CD14-positive monocyte (primary cell): ENCODE measurements around the gene OR13A1. TPM values are rescaled to one million over a fixed set of nuclear protein-coding genes. Genes with fewer than 3 reads are reported as not detected.
A peak's percentile ranks its signal among the peaks of the same experiment; 100 is the strongest.
"Not testable (repeated sequence)": the region's sequence is repeated elsewhere in the genome, so short reads cannot be mapped to it uniquely, and the experiment has no call there.

ENCODE experiments used
- DNase-seq, 3 donors: peaks; one replicate each; pipeline ENCODE4 v3.0.0-alpha.2; 2011 to 2022
- H2AFZ ChIP-seq: 2 replicates; pipeline ENCODE4 v1.6.0; 2012; ENCODE audit warnings: mild to moderate bottlenecking, low read depth, low read length, inconsistent platforms; ENCODE audit not compliant: insufficient read depth, poor library complexity, severe bottlenecking
- H3K27ac ChIP-seq, 2 donors: 1 replicate in 1 of 2; 2 replicates in 1 of 2; pipeline ENCODE4 v1.5.1; 2012 to 2013; ENCODE audit warnings: low read length in 2 of 2, control low read depth in 1 of 2, inconsistent platforms in 1 of 2, low read depth in 1 of 2, mild to moderate bottlenecking in 1 of 2
- H3K27me3 ChIP-seq, 2 donors: one replicate each; pipeline versions ENCODE4 v1.6.0 to v1.6.1; 2011 to 2013; ENCODE audit warnings: low read length in 2 of 2; ENCODE audit not compliant: control insufficient read depth in 2 of 2, insufficient read depth in 2 of 2
- H3K36me3 ChIP-seq, 2 donors: replicated peaks in 1 of 2; 1 replicate in 1 of 2; 2 replicates in 1 of 2; pipeline versions ENCODE4 v1.5.1 to v1.6.1; 2012 to 2013; ENCODE audit warnings: low read length in 2 of 2, control low read depth in 1 of 2, inconsistent platforms in 1 of 2, mild to moderate bottlenecking in 1 of 2; ENCODE audit not compliant: insufficient read depth in 2 of 2, control insufficient read depth in 1 of 2
- H3K4me1 ChIP-seq, 2 donors: 1 replicate in 1 of 2; 2 replicates in 1 of 2; pipeline versions ENCODE4 v1.5.1 to v1.6.1; 2012 to 2013; ENCODE audit warnings: low read length in 2 of 2, control low read depth in 1 of 2, inconsistent platforms in 1 of 2, mild to moderate bottlenecking in 1 of 2, moderate library complexity in 1 of 2; ENCODE audit not compliant: insufficient read depth in 2 of 2, control insufficient read depth in 1 of 2
- H3K4me2 ChIP-seq: replicated peaks from 2 replicates; pipeline ENCODE3; 2012; ENCODE audit warnings: low read length, moderate library complexity, mild to moderate bottlenecking; ENCODE audit not compliant: poor library complexity, severe bottlenecking; ENCODE audit errors: extremely low read depth
- H3K4me3 ChIP-seq, 3 experiments: fragments of 200-600 bp in 1 of 3; sonication (generic) in 1 of 3; replicated peaks in 1 of 3; 1 replicate in 2 of 3; 2 replicates in 1 of 3; pipeline ENCODE4 v1.5.1; 2011 to 2013; ENCODE audit warnings: low read length in 3 of 3, mild to moderate bottlenecking in 3 of 3, control low read depth in 2 of 3, low read depth in 2 of 3, inconsistent platforms in 1 of 3, moderate library complexity in 1 of 3
- H3K79me2 ChIP-seq: 2 replicates; pipeline ENCODE4 v1.6.0; 2012; ENCODE audit warnings: mild to moderate bottlenecking, control low read depth, inconsistent platforms, low read length, moderate library complexity; ENCODE audit not compliant: insufficient read depth
- H3K9ac ChIP-seq: 2 replicates; pipeline ENCODE4 v1.6.0; 2017; ENCODE audit warnings: low read length, mild to moderate bottlenecking; ENCODE audit not compliant: insufficient read depth, poor library complexity, severe bottlenecking
- H3K9me3 ChIP-seq, 2 donors: replicated peaks in 1 of 2; 1 replicate in 1 of 2; 2 replicates in 1 of 2; pipeline versions ENCODE4 v1.5.1 to v1.6.1; 2012 to 2013; ENCODE audit warnings: low read length in 2 of 2, control low read depth in 1 of 2; ENCODE audit not compliant: control insufficient read depth in 1 of 2, insufficient read depth in 1 of 2
- H4K20me1 ChIP-seq: 2 replicates; pipeline ENCODE4 v1.6.0; 2012; ENCODE audit warnings: mild to moderate bottlenecking, low read length, control low read depth, moderate library complexity; ENCODE audit not compliant: insufficient read depth
- H3K27ac Mint-ChIP-seq, 7 donors: one replicate each; pipeline ENCODE4 v1.8.0; 2020; ENCODE audit warnings: mild to moderate bottlenecking in 7 of 7, mixed read lengths in 7 of 7, moderate library complexity in 6 of 7, inconsistent platforms in 2 of 7
- H3K27me3 Mint-ChIP-seq, 3 donors: one replicate each; pipeline ENCODE4 v1.8.0; 2021 to 2022; ENCODE audit warnings: low read depth in 3 of 3, mild to moderate bottlenecking in 3 of 3, mixed read lengths in 3 of 3, moderate library complexity in 3 of 3, inconsistent platforms in 1 of 3
- H3K36me3 Mint-ChIP-seq, 2 donors: one replicate each; pipeline ENCODE4 v1.8.0; 2020; ENCODE audit warnings: mixed read lengths in 2 of 2, inconsistent platforms in 1 of 2, mild to moderate bottlenecking in 1 of 2
- H3K4me1 Mint-ChIP-seq: one replicate; pipeline ENCODE4 v1.8.0; 2020; ENCODE audit warnings: mild to moderate bottlenecking, mixed read lengths
- H3K4me3 Mint-ChIP-seq, 2 donors: one replicate each; pipeline ENCODE4 v1.8.0; 2020; ENCODE audit warnings: mild to moderate bottlenecking in 2 of 2, mixed read lengths in 2 of 2, moderate library complexity in 1 of 2
- H3K9me3 Mint-ChIP-seq, 7 donors: one replicate each; pipeline ENCODE4 v1.8.0; 2020 to 2022; ENCODE audit warnings: mixed read lengths in 7 of 7, mild to moderate bottlenecking in 6 of 7, moderate library complexity in 6 of 7, inconsistent platforms in 2 of 7
- CTCF ChIP-seq: fragments of 200-600 bp; IDR thresholded peaks from one replicate; pipeline ENCODE4 v1.8.0; 2022; ENCODE audit warnings: antibody characterized with exemption, mild to moderate bottlenecking
- WGBS: methylation state at CpG from one replicate; pipeline ENCODE4 v1.1.5; 2013; ENCODE audit warnings: missing lambda C conversion rate; ENCODE audit not compliant: insufficient coverage; 5-methylcytosine and 5-hydroxymethylcytosine counted together
- intact Hi-C, 2 donors: fragments of 100-400 bp; cut with micrococcal nuclease; formaldehyde crosslinking; loops; one replicate each; pipeline versions ENCODE4 v1.15.0 to v1.15.1; 2023
- polyA plus RNA-seq, 3 donors: library from polyadenylated mRNA; depleted of rRNA in 1 of 3; unstranded in 2 of 3; stranded (reverse) in 1 of 3; fragments of 300-500 nt in 2 of 3; fragments of >200 nt in 1 of 3; fragmentation: Illumina TruSeq in 2 of 3; gene quantifications; 1 replicate in 2 of 3; 2 replicates in 1 of 3; pipeline ENCODE4 v1.2.3, GENCODE V29; 2012 to 2021

The OR13A1 gene
- polyA plus RNA-seq, 3 donors = 0.08 to 0.14 TPM; not detected in 1

- intact Hi-C loops = no loop called here
- no peak overlapping the region for H3K27ac ChIP-seq
- no peaks in the 10 kb centered on the region for H4K20me1 ChIP-seq
- no peaks in the 10 kb centered on the region for H3K9me3 Mint-ChIP-seq
- WGBS = no CpG with 5 or more reads among the region's 3 CpGs
- no peak overlapping the region for H3K4me3 Mint-ChIP-seq
- H2AFZ ChIP-seq = no peak overlapping the region
- H3K9ac ChIP-seq = no peak overlapping the region
- no peak overlapping the region for H3K4me3 ChIP-seq
- no peaks in the 10 kb centered on the region for H3K9me3 ChIP-seq
- no peaks in the 10 kb centered on the region for H3K27me3 ChIP-seq
- H3K27me3 Mint-ChIP-seq = peaks cover 3 to 5% (median 4%) of the 10 kb centered on the region in 3 donors
- H3K4me2 ChIP-seq = no peak overlapping the region
- no peaks in the 10 kb centered on the region for H3K4me1 ChIP-seq
- H3K36me3 ChIP-seq = no peaks in the 10 kb centered on the region
- H3K79me2 ChIP-seq = no peaks in the 10 kb centered on the region
- H3K4me1 Mint-ChIP-seq = peaks cover 14% of the 10 kb centered on the region
- DNase-seq = no peak
- TF ChIP-seq CTCF = no peak
- H3K27ac Mint-ChIP-seq = no peak overlapping the region
- no peaks in the 10 kb centered on the region for H3K36me3 Mint-ChIP-seq
Measured at GRCh38 chr10:45302573-45302972, 12.8 kb downstream of the OR13A1 start.

DNA sequence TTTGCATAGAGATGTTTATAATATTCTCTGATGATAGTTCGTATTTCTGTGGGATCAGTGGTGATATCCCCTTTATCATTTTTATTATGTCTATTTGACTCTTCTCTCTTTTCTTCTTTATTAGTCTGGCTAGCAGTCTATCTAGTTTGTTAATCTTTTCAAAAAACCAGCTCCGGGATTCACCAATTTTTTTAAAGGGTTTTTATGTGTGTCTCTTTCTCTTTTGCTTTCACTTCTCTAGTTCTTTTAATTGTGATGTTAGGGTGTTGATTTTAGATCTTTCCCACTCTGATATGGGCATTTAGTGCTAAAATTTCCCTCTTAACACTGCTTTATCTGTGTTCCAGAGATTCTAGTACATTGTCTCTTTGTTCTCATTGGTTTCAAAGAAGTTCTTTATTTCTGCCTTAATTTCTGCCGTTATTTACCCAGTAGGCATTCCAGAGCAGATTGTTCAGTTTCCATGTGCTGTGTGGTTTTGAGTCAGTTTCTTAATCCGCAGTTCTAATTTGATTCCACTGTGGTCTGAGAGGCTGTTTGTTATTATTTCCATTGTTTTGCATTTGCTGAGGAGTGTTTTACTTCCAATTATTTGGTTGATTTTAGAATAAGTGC is 17.0 kb downstream of the OR13A1 start:
- WGBS = 17% methylated on average over 1 of the region's 4 CpGs
- H3K9me3 ChIP-seq, H3K9me3 Mint-ChIP-seq, H4K20me1 ChIP-seq, H3K4me1 ChIP-seq, H3K9ac ChIP-seq, H3K27me3 Mint-ChIP-seq, H3K36me3 Mint-ChIP-seq, intact Hi-C loops, H3K36me3 ChIP-seq, H3K4me2 ChIP-seq, DNase-seq, H3K27me3 ChIP-seq, H3K79me2 ChIP-seq: not testable (repeated sequence)
- Mint-ChIP-seq H3K4me1 (peaks cover 16% of the 10 kb centered on the region), H3K4me3 (peak overlapping the region; percentile 25 to 88), H3K27ac (peak overlapping the region in 5 of 7 donors; percentile 6 to 77 (median 73))
- Histone ChIP-seq H3K27ac (peak overlapping the region in 1 of 2 donors; percentile 8), H2AFZ (peak overlapping the region; percentile 56), H3K4me3 (peak overlapping the region in 2 of 3 experiments; percentile 30 to 39)
